Measurements from ENCODE around the gene WDR81. TPM values are rescaled to one million over a fixed set of nuclear protein-coding genes. Genes with fewer than 3 reads are reported as not detected.

The WDR81 gene
- 10 to 100 TPM; 39.2 to 72.9 TPM for total RNA-seq

DNA sequence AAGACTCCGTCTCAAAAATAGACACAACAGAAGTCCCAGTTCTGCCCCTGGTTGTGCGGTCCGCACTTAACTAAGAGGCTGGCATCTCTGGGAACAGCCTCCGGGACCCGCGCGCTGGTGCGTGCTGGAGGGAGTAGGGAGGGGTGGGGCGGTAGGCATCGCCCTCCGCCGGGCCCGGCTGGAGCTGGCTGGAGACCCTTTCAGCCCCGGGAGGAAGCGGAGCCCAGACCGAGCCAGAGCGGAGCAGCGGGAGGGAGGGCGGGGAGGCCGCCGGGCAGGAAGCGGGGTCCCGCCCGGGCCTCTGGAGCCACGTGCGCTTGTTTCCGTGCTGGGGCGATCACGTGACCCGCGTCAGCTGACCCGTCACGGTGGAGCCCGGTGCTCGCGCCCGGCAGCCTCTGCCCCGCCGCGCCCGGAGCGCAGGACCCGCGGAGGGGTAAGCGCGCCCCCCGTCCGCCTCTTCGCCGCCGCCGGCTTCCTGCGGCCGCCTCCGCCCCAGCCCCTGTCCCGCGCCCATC lies at the start of gene WDR81:
Gene WDR81, plus strand, starts transcription at position 354 of the 518 bp plus-strand sequence. CDS start 256 bp downstream, outside the sequence.
- WGBS: 2% methylated on average over 11 of the region's 57 CpGs
- TF ChIP-seq POLR2A (IDR thresholded peaks at IDR 0.05) (peak; percentile 37), POLR2AphosphoS5 (IDR thresholded peaks at IDR 0.05) (peak; percentile 72)
- TF ChIP-seq, protein P1, sequence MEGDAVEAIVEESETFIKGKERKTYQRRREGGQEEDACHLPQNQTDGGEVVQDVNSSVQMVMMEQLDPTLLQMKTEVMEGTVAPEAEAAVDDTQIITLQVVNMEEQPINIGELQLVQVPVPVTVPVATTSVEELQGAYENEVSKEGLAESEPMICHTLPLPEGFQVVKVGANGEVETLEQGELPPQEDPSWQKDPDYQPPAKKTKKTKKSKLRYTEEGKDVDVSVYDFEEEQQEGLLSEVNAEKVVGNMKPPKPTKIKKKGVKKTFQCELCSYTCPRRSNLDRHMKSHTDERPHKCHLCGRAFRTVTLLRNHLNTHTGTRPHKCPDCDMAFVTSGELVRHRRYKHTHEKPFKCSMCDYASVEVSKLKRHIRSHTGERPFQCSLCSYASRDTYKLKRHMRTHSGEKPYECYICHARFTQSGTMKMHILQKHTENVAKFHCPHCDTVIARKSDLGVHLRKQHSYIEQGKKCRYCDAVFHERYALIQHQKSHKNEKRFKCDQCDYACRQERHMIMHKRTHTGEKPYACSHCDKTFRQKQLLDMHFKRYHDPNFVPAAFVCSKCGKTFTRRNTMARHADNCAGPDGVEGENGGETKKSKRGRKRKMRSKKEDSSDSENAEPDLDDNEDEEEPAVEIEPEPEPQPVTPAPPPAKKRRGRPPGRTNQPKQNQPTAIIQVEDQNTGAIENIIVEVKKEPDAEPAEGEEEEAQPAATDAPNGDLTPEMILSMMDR (IDR thresholded peaks at IDR 0.05): peak in 1 of 4 experiments; percentile 27
- peak within 1 kb of the TSS; percentile 64 to 68 for H3K4me3 ChIP-seq
- H3K9me3 ChIP-seq: no peaks in the 10 kb centered on the region
- H3K4me1 ChIP-seq (replicated peaks): peaks cover 4% of the 10 kb centered on the region
- no peaks in the 10 kb centered on the region for H3K27me3 ChIP-seq (replicated peaks; ENCODE audit: insufficient read depth)
- peak; percentile 92 for DNase-seq (ENCODE audit: low spot score)
- H3K36me3 ChIP-seq: no peaks in the 10 kb centered on the region
- intact Hi-C loops (cut with DNase I): loop anchor here (5.0 kb wide), 2 partner anchors 143 to 308 kb away; partner anchors contain the start of gene DPH1
- H3K27ac ChIP-seq: peak within 1 kb of the TSS; percentile 79 to 81

GRCh38 chr17:1676401-1676800 lies 48.1 kb upstream of the WDR81 start:
- Histone ChIP-seq H3K36me3 (peaks cover 72 to 78% of the 10 kb centered on the region in 2 donors), H3K4me3 (no peak overlapping the region), H3K4me1 (replicated peaks) (no peaks in the 10 kb centered on the region), H3K9me3 (no peaks in the 10 kb centered on the region), H3K27ac (no peak overlapping the region), H3K27me3 (replicated peaks; ENCODE audit: insufficient read depth) (no peaks in the 10 kb centered on the region)
- TF ChIP-seq, protein P1 (IDR thresholded peaks at IDR 0.05): no peak
- TF ChIP-seq POLR2AphosphoS5 (IDR thresholded peaks at IDR 0.05) (no peak), POLR2A (IDR thresholded peaks at IDR 0.05) (no peak)
- WGBS: 92% methylated on average over 13 of the region's 13 CpGs
- DNase-seq (ENCODE audit: low spot score): no peak
- intact Hi-C loops (cut with DNase I): no loop called here

DNA sequence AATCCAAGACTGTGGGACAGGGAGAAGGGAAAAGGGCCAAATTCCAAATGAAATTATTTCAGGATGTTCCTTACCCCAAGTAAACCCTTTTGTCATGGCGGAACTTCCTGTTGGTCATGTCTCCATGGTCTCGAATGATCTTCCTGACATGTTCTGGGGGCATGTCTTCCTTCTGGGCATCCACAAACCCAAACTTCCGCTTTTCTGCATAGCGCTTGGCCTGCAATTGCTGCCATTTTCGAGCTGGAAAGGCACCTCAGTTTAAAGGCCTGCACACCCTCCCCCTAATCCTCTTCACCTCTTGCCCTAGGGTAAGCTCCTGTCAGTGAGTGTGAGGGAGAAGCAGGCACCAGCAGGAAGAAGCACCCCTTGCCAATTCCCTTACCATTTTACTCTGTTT lies 41.0 kb upstream of the WDR81 start:
- no peak for DNase-seq (ENCODE audit: low spot score)
- Histone ChIP-seq H3K4me3 (peak overlapping the region; percentile 88 to 93), H3K4me1 (replicated peaks) (peaks cover 6% of the 10 kb centered on the region), H3K9me3 (no peaks in the 10 kb centered on the region), H3K36me3 (peaks cover 25 to 28% of the 10 kb centered on the region in 2 donors), H3K27me3 (replicated peaks; ENCODE audit: insufficient read depth) (no peaks in the 10 kb centered on the region), H3K27ac (peak overlapping the region; percentile 92 to 97)
- intact Hi-C loops (cut with DNase I): no loop called here
- WGBS: 66% methylated on average over 5 of the region's 5 CpGs
- TF ChIP-seq, protein P1 (IDR thresholded peaks at IDR 0.05): no peak
- no peak for TF ChIP-seq POLR2AphosphoS5 (IDR thresholded peaks at IDR 0.05)
- no peak for TF ChIP-seq POLR2A (IDR thresholded peaks at IDR 0.05)

GRCh38 chr17:1684378-1685189 lies 39.9 kb upstream of the WDR81 start, which contains the start of gene PRPF8:
PRPF8 (minus strand) TSS chr17:1684867; CDS start chr17:1684571, 296 bp downstream.
- Histone ChIP-seq H3K27ac (peak within 1 kb of the TSS; percentile 92 to 97), H3K36me3 (peaks cover 14 to 19% of the 10 kb centered on the region in 2 donors), H3K9me3 (no peaks in the 10 kb centered on the region), H3K4me3 (peak within 1 kb of the TSS; percentile 88 to 93), H3K4me1 (replicated peaks) (peaks cover 6% of the 10 kb centered on the region), H3K27me3 (replicated peaks; ENCODE audit: insufficient read depth) (no peaks in the 10 kb centered on the region)
- peak; percentile 98 for DNase-seq (ENCODE audit: low spot score)
- WGBS: under 1% methylated on average over 65 of the region's 72 CpGs
- TF ChIP-seq, protein P1 (IDR thresholded peaks at IDR 0.05): peak in 1 of 4 experiments; percentile 18
- TF ChIP-seq POLR2A (IDR thresholded peaks at IDR 0.05) (peak; percentile 90), POLR2AphosphoS5 (IDR thresholded peaks at IDR 0.05) (peak; percentile 99)
- intact Hi-C loops (cut with DNase I): loop anchor here (2.0 kb wide), 1 partner anchor 30 kb away; no protein-coding TSS in a partner anchor
